22Rv1 (cell line): ENCODE results near the gene SLC6A20.

Experiments used
- H3K27ac ChIP-seq: fragments of 450-650 bp; 2 replicates; pipeline ENCODE4 v1.5.1; 2017
- CTCF ChIP-seq: fragments of 450-650 bp; IDR thresholded peaks from 2 replicates; pipeline ENCODE4 v1.5.1; 2017; ENCODE audit warnings: mild to moderate bottlenecking
- ZFX ChIP-seq: fragments of 450-650 bp; IDR thresholded peaks from 2 replicates; pipeline ENCODE4 v1.6.1; 2017; ENCODE audit warnings: antibody characterized with exemption, borderline replicate concordance

Gene SLC6A20

DNA sequence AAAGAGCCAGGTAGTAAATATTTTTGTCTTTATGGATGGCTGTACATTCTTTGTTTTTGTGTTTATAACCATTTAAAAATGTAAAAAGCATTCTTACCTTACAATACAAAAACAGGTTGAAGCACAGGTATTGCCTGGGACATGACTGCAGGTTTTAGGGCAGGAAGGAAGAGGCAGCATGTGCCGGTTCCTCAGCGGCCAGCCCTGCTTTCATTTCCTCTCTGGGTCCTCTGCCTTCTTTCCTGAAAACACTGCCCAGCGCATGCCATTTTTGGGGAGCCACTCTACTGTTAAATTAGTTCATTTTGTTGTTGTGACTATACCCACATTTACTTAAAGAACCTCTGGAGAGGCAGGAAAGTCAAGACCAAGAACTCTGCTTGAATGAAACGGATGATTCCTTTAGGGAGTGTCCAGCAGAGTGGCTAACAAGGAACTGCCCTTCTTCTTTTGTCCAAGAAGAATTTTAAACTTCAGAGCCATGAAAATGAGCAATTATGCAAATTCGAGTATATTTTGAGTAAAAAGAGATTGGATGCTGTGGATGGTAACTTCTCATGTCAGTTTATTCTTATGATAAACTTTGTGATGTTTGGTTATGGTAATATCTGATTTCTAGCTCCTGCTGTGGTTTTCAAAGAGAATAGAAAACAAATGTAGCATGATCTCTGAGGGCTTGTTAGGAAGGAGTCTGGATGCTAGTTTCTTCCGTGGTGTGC lies 54.4 kb downstream of the SLC6A20 start:
- H3K27ac ChIP-seq: no peak overlapping the region
- no peak for TF ChIP-seq CTCF
- TF ChIP-seq ZFX: no peak

DNA sequence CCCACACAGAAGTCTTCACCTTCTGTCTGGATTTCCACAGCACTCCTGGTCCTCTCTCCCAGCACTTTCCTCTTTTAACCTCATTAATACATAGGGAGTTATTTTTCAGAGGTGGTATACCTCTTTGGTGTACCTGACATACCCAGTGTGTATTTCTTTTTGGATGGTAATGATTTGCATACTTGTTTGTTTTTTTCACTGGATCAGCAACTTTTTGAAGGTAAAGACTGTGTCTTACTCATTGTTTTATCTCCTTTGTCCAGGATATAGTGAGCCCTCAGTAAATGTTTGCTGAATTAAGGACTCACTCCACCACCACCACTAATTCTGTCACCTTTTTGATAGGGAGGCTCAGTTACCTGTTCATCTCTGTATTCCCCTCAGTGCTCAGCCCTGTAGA lies 55.1 kb downstream of the SLC6A20 start:
- H3K27ac ChIP-seq: no peak overlapping the region
- TF ChIP-seq CTCF: no peak
- TF ChIP-seq ZFX: no peak

- TF ChIP-seq CTCF (no peak), ZFX (no peak)
- no peak overlapping the region for H3K27ac ChIP-seq
Measured at GRCh38 chr3:45739991-45740390, 56.3 kb downstream of the SLC6A20 start.

- H3K27ac ChIP-seq: no peak overlapping the region
- TF ChIP-seq CTCF (no peak), ZFX (no peak)
Measured at GRCh38 chr3:45737234-45737633, 59.1 kb downstream of the SLC6A20 start.

- TF ChIP-seq ZFX (no peak), CTCF (no peak)
- H3K27ac ChIP-seq: no peak overlapping the region
Measured at GRCh38 chr3:45736707-45737106, 59.6 kb downstream of the SLC6A20 start.

- H3K27ac ChIP-seq: no peak overlapping the region
Measured at GRCh38 chr3:45730409-45731154, 65.8 kb downstream of the SLC6A20 start.

More at GRCh38 chr3:45730409-45731154, 65.8 kb downstream of the SLC6A20 start:
- TF ChIP-seq ZFX (no peak), CTCF (no peak)
